ENCODE data around the gene PMIS2.

Gene PMIS2

GRCh38 chr19:35552534-35553384, 33.2 kb upstream of the PMIS2 start:
- Histone ChIP-seq H3K9me3 (ENCODE audit: control insufficient read depth, low read length) (no peaks in the 10 kb centered on the region), H3K4me1 (no peaks in the 10 kb centered on the region), H3K27ac (no peak overlapping the region), H3K36me3 (ENCODE audit: control insufficient read depth, insufficient read depth, low read length) (no peaks in the 10 kb centered on the region), H3K9ac (no peak overlapping the region), H3K79me2 (no peaks in the 10 kb centered on the region), H3K4me3 (ENCODE audit: low read depth, low read length) (no peak overlapping the region), H3K4me2 (ENCODE audit: low read length) (no peak overlapping the region), H2AFZ (no peak overlapping the region), H3K27me3 (ENCODE audit: control insufficient read depth, insufficient read depth, low read length) (no peaks in the 10 kb centered on the region)
- no peak for TF ChIP-seq CTCF (IDR thresholded peaks at IDR 0.05)

- no peak for TF ChIP-seq CTCF (IDR thresholded peaks at IDR 0.05)
- H3K27me3 ChIP-seq (ENCODE audit: control insufficient read depth, insufficient read depth, low read length) = no peaks in the 10 kb centered on the region
- no peak overlapping the region for H3K4me2 ChIP-seq (ENCODE audit: low read length)
- no peak overlapping the region for H3K27ac ChIP-seq
- no peaks in the 10 kb centered on the region for H3K36me3 ChIP-seq (ENCODE audit: control insufficient read depth, insufficient read depth, low read length)
- no peaks in the 10 kb centered on the region for H3K9me3 ChIP-seq (ENCODE audit: control insufficient read depth, low read length)
- no peak overlapping the region for H3K9ac ChIP-seq
- no peak overlapping the region for H2AFZ ChIP-seq
- no peaks in the 10 kb centered on the region for H3K79me2 ChIP-seq
- H3K4me3 ChIP-seq (ENCODE audit: low read depth, low read length) = no peak overlapping the region
- H3K4me1 ChIP-seq = no peaks in the 10 kb centered on the region
These were observed 32.5 kb upstream of the PMIS2 start for GRCh38 chr19:35553385-35554000.

- no peaks in the 10 kb centered on the region for H3K79me2 ChIP-seq
- H3K27ac ChIP-seq = no peak overlapping the region
- H3K4me1 ChIP-seq = no peaks in the 10 kb centered on the region
- no peak overlapping the region for H2AFZ ChIP-seq
- H3K27me3 ChIP-seq (ENCODE audit: control insufficient read depth, insufficient read depth, low read length) = no peaks in the 10 kb centered on the region
- no peaks in the 10 kb centered on the region for H3K9me3 ChIP-seq (ENCODE audit: control insufficient read depth, low read length)
- H3K4me2 ChIP-seq (ENCODE audit: low read length) = no peak overlapping the region
- TF ChIP-seq CTCF (IDR thresholded peaks at IDR 0.05) = no peak
- H3K9ac ChIP-seq = no peak overlapping the region
- no peak overlapping the region for H3K4me3 ChIP-seq (ENCODE audit: low read depth, low read length)
- no peaks in the 10 kb centered on the region for H3K36me3 ChIP-seq (ENCODE audit: control insufficient read depth, insufficient read depth, low read length)
These were observed 31.9 kb upstream of the PMIS2 start for GRCh38 chr19:35554076-35554475.

GRCh38 chr19:35555301-35556005, 30.5 kb upstream of the PMIS2 start:
- Histone ChIP-seq H3K4me3 (ENCODE audit: low read depth, low read length) (no peak overlapping the region), H3K27ac (no peak overlapping the region), H3K27me3 (ENCODE audit: control insufficient read depth, insufficient read depth, low read length) (no peaks in the 10 kb centered on the region), H3K36me3 (ENCODE audit: control insufficient read depth, insufficient read depth, low read length) (no peaks in the 10 kb centered on the region), H3K4me1 (no peaks in the 10 kb centered on the region), H3K4me2 (ENCODE audit: low read length) (no peak overlapping the region), H3K9ac (no peak overlapping the region), H3K9me3 (ENCODE audit: control insufficient read depth, low read length) (no peaks in the 10 kb centered on the region), H2AFZ (no peak overlapping the region), H3K79me2 (no peaks in the 10 kb centered on the region)
- TF ChIP-seq CTCF (IDR thresholded peaks at IDR 0.05) = no peak
